OCI-LY7 (cell line): ENCODE measurements around the gene ACP5. TPM values are rescaled to one million over a fixed set of nuclear protein-coding genes. Genes with fewer than 3 reads are reported as not detected.
A peak's percentile ranks its signal among the peaks of the same experiment; 100 is the strongest.

Experiments used
- BruUV-seq: library from RNA; stranded (reverse); fragments of 400-500 nt; replicated peaks from 2 replicates; lab custom pipeline; 2021; lab: Mats Ljungman, UMichigan
- CTCF ChIA-PET: fragments of 300-600 bp; sonication (Branson Sonifier 250); formaldehyde crosslinking; loops from one replicate; lab custom pipeline; 2022; ENCODE audit warnings: antibody characterized with exemption; ENCODE audit not compliant: unreplicated experiment; lab: Charles Lee
- POLR2A ChIA-PET: fragments of 300-600 bp; sonication (Branson Sonifier 250); formaldehyde crosslinking; loops from one replicate; lab custom pipeline; 2022; ENCODE audit warnings: antibody characterized with exemption; lab: Charles Lee
- DNase-seq: peaks from one replicate; pipeline ENCODE4 v3.0.0-alpha.2; 2015; ENCODE audit warnings: low spot score
- H2AFZ ChIP-seq: fragments of 200-600 bp; sonication (generic), shearing (Covaris generic); 2 replicates; pipeline ENCODE4 v1.6.1; 2014; ENCODE audit warnings: mild to moderate bottlenecking, antibody characterized with exemption, low read length, moderate library complexity
- H3K27ac ChIP-seq: fragments of 200-600 bp; sonication (generic); 2 replicates; pipeline ENCODE4 v1.5.1; 2014; ENCODE audit warnings: mixed run types, low read depth, mild to moderate bottlenecking, moderate library complexity, low read length, inconsistent platforms; ENCODE audit not compliant: poor library complexity, severe bottlenecking
- H3K36me3 ChIP-seq: fragments of 200-600 bp; sonication (generic); 2 replicates; pipeline ENCODE4 v1.6.1; 2014; ENCODE audit warnings: mild to moderate bottlenecking, antibody characterized with exemption, low read length, moderate library complexity, mixed read lengths; ENCODE audit not compliant: insufficient read depth
- H3K4me1 ChIP-seq: fragments of 200-600 bp; sonication (generic); 2 replicates; pipeline ENCODE4 v1.5.1; 2014; ENCODE audit warnings: mild to moderate bottlenecking, low read length; ENCODE audit not compliant: insufficient read depth, poor library complexity, severe bottlenecking
- H3K4me2 ChIP-seq: fragments of 200-600 bp; sonication (generic); 2 replicates; pipeline ENCODE4 v1.6.1; 2014; ENCODE audit warnings: mild to moderate bottlenecking, low read length
- H3K4me3 ChIP-seq: fragments of 200-600 bp; sonication (generic); 2 replicates; pipeline ENCODE4 v1.5.1; 2014; ENCODE audit warnings: mild to moderate bottlenecking, low read depth, low read length; ENCODE audit not compliant: poor library complexity, severe bottlenecking
- H3K79me2 ChIP-seq: fragments of 200-600 bp; sonication (generic); 2 replicates; pipeline ENCODE4 v1.6.1; 2016; ENCODE audit warnings: low read depth, mild to moderate bottlenecking, low read length, moderate library complexity, mixed read lengths; ENCODE audit not compliant: insufficient read depth
- H3K9me2 ChIP-seq: fragments of 200-600 bp; sonication (generic); 2 replicates; pipeline ENCODE4 v1.6.1; 2016; ENCODE audit warnings: mild to moderate bottlenecking, low read length, mixed read lengths; ENCODE audit not compliant: insufficient read depth
- H3K9me3 ChIP-seq: fragments of 200-600 bp; sonication (generic); 2 replicates; pipeline ENCODE4 v1.6.1; 2014; ENCODE audit warnings: mild to moderate bottlenecking, mixed run types, low read length, mixed read lengths
- H4K20me1 ChIP-seq: fragments of 200-600 bp; sonication (generic); 2 replicates; pipeline ENCODE4 v1.6.1; 2014; ENCODE audit warnings: mild to moderate bottlenecking, antibody characterized with exemption, low read length, moderate library complexity, mixed read lengths; ENCODE audit not compliant: insufficient read depth
- CTCF ChIP-seq: fragments of 200-600 bp; sonication (generic); conservative IDR thresholded peaks from 2 replicates; pipeline ENCODE4 v1.5.1; 2014; ENCODE audit warnings: mild to moderate bottlenecking, antibody characterized with exemption, low read length, moderate library complexity, mixed read lengths
- EZH2phosphoT487 ChIP-seq: fragments of 200-600 bp; sonication (generic); IDR thresholded peaks from 2 replicates; pipeline ENCODE4 v1.6.1; 2018; ENCODE audit warnings: low read depth, borderline replicate concordance, mild to moderate bottlenecking, mixed run types, antibody characterized with exemption, low read length, moderate library complexity, mixed read lengths
- intact Hi-C: fragments of 100-400 bp; cut with micrococcal nuclease; formaldehyde crosslinking; loops from one replicate; pipeline ENCODE4 v1.10.0; 2022; ENCODE audit not compliant: unreplicated experiment
- total RNA-seq, 2 experiments: library from RNA; depleted of rRNA in 1 of 2; stranded (reverse); fragments of >200 nt in 1 of 2; shearing (Covaris generic) in 1 of 2; gene quantifications; 2 replicates each; pipeline ENCODE4 v1.2.3, GENCODE V29; 2014 to 2022

ACP5 gene
- total RNA-seq, 2 experiments from 2014 or later = 16.3 to 21.6 TPM

GRCh38 chr19:11597202-11598102 lies 20.0 kb upstream of the ACP5 start, which contains the start of gene ZNF627:
Gene ZNF627 (plus strand): TSS chr19:11597483. CDS start chr19:11597628, 145 bp downstream.
- ChIA-PET POLR2A (interaction anchor here (0.6 to 0.8 kb wide), 8 partner anchors 9 to 872 kb away, joined by 3 to 7 read pairs (median 4); no protein-coding TSS in a partner anchor), CTCF (no interaction called here)
- intact Hi-C loops = no loop called here
- Histone ChIP-seq H3K9me3 (no peaks in the 10 kb centered on the region), H3K79me2 (peaks cover 12% of the 10 kb centered on the region; the same call in 1 of the 2 replicates), H3K4me2 (peak within 1 kb of the TSS; percentile 100), H4K20me1 (no peaks in the 10 kb centered on the region), H3K4me1 (peaks cover 37% of the 10 kb centered on the region), H3K4me3 (peak within 1 kb of the TSS; percentile 90), H3K36me3 (0 out of 2 replicates have a peak, but pooled peaks cover 5% of the 10 kb centered on the region), H3K27ac (peak within 1 kb of the TSS; percentile 48), H3K9me2 (no peaks in the 10 kb centered on the region), H2AFZ (peak within 1 kb of the TSS; percentile 62)
- DNase-seq = peak; percentile 99
- no TSS peak for BruUV-seq
- TF ChIP-seq CTCF = no peak
- no peak for TF ChIP-seq EZH2phosphoT487

- H3K4me3 ChIP-seq = no peak overlapping the region
- CTCF ChIA-PET = no interaction called here
- no peak overlapping the region for H2AFZ ChIP-seq
- no peak for DNase-seq
- no peaks in the 10 kb centered on the region for H3K9me2 ChIP-seq
- POLR2A ChIA-PET = interaction anchor here (0.6 kb wide), 1 partner anchor 62 kb away, joined by 6 read pairs; no protein-coding TSS in a partner anchor
- H3K4me2 ChIP-seq = no peak overlapping the region
- BruUV-seq = no TSS peak
- H3K79me2 ChIP-seq = peaks cover 12% of the 10 kb centered on the region; the same call in 1 of the 2 replicates
- H3K36me3 ChIP-seq = 0 out of 2 replicates have a peak, but pooled peaks cover 5% of the 10 kb centered on the region
- H3K27ac ChIP-seq = no peak overlapping the region
- no peaks in the 10 kb centered on the region for H4K20me1 ChIP-seq
- intact Hi-C loops = no loop called here
- no peaks in the 10 kb centered on the region for H3K9me3 ChIP-seq
- no peak for TF ChIP-seq CTCF
- TF ChIP-seq EZH2phosphoT487 = no peak
- H3K4me1 ChIP-seq = peaks cover 37% of the 10 kb centered on the region
Observed at GRCh38 chr19:11596156-11596555, 18.7 kb upstream of the ACP5 start.
